Measurements from ENCODE around the gene CR2. TPM values are rescaled to one million over a fixed set of nuclear protein-coding genes. Genes with fewer than 3 reads are reported as not detected.
A peak's percentile ranks its signal among the peaks of the same experiment; 100 is the strongest.

CR2 gene
- total RNA-seq, 1 donor from 2014 or later: 0.15 TPM

GRCh38 chr1:207440626-207441025, 13.5 kb upstream of the CR2 start:
- Histone ChIP-seq H3K9ac (no peak overlapping the region), H3K27me3 (no peaks in the 10 kb centered on the region), H3K4me3 (no peak overlapping the region), H2AFZ (replicated peaks) (no peak overlapping the region), H4K20me1 (ENCODE audit: low read depth) (no peaks in the 10 kb centered on the region), H3K79me2 (ENCODE audit: low read depth) (no peaks in the 10 kb centered on the region), H3K27ac (no peak overlapping the region), H3K9me3 (ENCODE audit: low read depth) (no peaks in the 10 kb centered on the region), H3K4me1 (no peaks in the 10 kb centered on the region), H3K4me2 (no peak overlapping the region), H3F3A (ENCODE audit: low read depth) (no peaks in the 10 kb centered on the region), H3K36me3 (no peaks in the 10 kb centered on the region)
- no peak for TF ChIP-seq EZH2 (IDR thresholded peaks at IDR 0.05)
- no peak for TF ChIP-seq EZH2phosphoT487 (IDR thresholded peaks at IDR 0.05)
- no peak for TF ChIP-seq CTCF (IDR thresholded peaks at IDR 0.05)
- no peak for DNase-seq (ENCODE audit: low spot score)
- Mint-ChIP-seq H3K4me3 (no peak overlapping the region), H3K36me3 (no peaks in the 10 kb centered on the region), H3K4me1 (no peaks in the 10 kb centered on the region), H3K27ac (no peak overlapping the region), H3K9me3 (no peaks in the 10 kb centered on the region), H3K27me3 (ENCODE audit: insufficient read depth, low read depth) (peaks cover 5% of the 10 kb centered on the region)

- Mint-ChIP-seq H3K27me3 (ENCODE audit: insufficient read depth, low read depth) (no peaks in the 10 kb centered on the region), H3K4me3 (no peak overlapping the region), H3K36me3 (no peaks in the 10 kb centered on the region), H3K9me3 (no peaks in the 10 kb centered on the region), H3K4me1 (no peaks in the 10 kb centered on the region), H3K27ac (no peak overlapping the region)
- Histone ChIP-seq H3K4me2 (no peak overlapping the region), H3K9ac (no peak overlapping the region), H2AFZ (replicated peaks) (no peak overlapping the region), H3K9me3 (ENCODE audit: low read depth) (no peaks in the 10 kb centered on the region), H4K20me1 (ENCODE audit: low read depth) (no peaks in the 10 kb centered on the region), H3K36me3 (no peaks in the 10 kb centered on the region), H3K27ac (no peak overlapping the region), H3K4me3 (no peak overlapping the region), H3K27me3 (peaks cover 31% of the 10 kb centered on the region), H3K4me1 (no peaks in the 10 kb centered on the region), H3K79me2 (ENCODE audit: low read depth) (no peaks in the 10 kb centered on the region), H3F3A (ENCODE audit: low read depth) (no peaks in the 10 kb centered on the region)
- no peak for DNase-seq (ENCODE audit: low spot score)
- TF ChIP-seq CTCF (IDR thresholded peaks at IDR 0.05): no peak
Measured at GRCh38 chr1:207444514-207445217, 9.5 kb upstream of the CR2 start.

GRCh38 chr1:207453710-207454045, 450 bp upstream of the CR2 start:
- H3K4me1 Mint-ChIP-seq: peaks cover 5% of the 10 kb centered on the region
- Histone ChIP-seq H4K20me1 (ENCODE audit: low read depth) (no peaks in the 10 kb centered on the region), H3K4me2 (peak overlapping the region; percentile 89), H3F3A (ENCODE audit: low read depth) (no peaks in the 10 kb centered on the region), H3K4me1 (peaks cover 5% of the 10 kb centered on the region), H2AFZ (replicated peaks) (peak overlapping the region; percentile 84), H3K27me3 (peaks cover 93% of the 10 kb centered on the region), H3K4me3 (peak overlapping the region; percentile 58), H3K79me2 (ENCODE audit: low read depth) (no peaks in the 10 kb centered on the region), H3K9ac (no peak overlapping the region), H3K27ac (no peak overlapping the region), H3K36me3 (no peaks in the 10 kb centered on the region), H3K9me3 (ENCODE audit: low read depth) (no peaks in the 10 kb centered on the region)
- DNase-seq (ENCODE audit: low spot score): no peak
- H3K27ac Mint-ChIP-seq: no peak overlapping the region
- H3K4me3 Mint-ChIP-seq: peak overlapping the region; percentile 75
- no peak for TF ChIP-seq EZH2phosphoT487 (IDR thresholded peaks at IDR 0.05)
- TF ChIP-seq EZH2 (IDR thresholded peaks at IDR 0.05): no peak
- no peak for TF ChIP-seq CTCF (IDR thresholded peaks at IDR 0.05)
- H3K9me3 Mint-ChIP-seq: no peaks in the 10 kb centered on the region
- H3K36me3 Mint-ChIP-seq: no peaks in the 10 kb centered on the region
- H3K27me3 Mint-ChIP-seq (ENCODE audit: insufficient read depth, low read depth): peaks cover 17% of the 10 kb centered on the region
